ENCODE data around the gene REPIN1.

Gene REPIN1

DNA sequence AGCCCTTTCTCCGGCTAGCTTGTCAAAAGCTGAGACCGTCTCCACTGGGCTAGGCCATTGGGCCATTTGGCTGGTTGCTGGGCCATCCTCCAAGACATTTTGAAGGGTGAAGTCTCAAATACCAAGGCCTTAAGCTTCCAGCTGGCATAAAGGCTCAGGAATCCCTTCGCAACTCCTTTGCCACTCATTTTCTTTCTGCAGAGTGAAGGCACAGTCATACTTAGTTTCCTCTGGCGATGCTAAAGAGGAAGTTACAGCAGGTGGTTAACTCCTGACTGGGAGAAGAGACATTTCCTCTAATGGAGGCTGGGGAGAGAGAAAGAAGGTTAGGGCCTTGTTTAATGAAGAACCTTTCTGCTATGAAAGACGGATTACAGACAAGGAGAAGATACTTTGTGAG is 4.8 kb upstream of the REPIN1 start:
- TF ChIP-seq, protein P1, sequence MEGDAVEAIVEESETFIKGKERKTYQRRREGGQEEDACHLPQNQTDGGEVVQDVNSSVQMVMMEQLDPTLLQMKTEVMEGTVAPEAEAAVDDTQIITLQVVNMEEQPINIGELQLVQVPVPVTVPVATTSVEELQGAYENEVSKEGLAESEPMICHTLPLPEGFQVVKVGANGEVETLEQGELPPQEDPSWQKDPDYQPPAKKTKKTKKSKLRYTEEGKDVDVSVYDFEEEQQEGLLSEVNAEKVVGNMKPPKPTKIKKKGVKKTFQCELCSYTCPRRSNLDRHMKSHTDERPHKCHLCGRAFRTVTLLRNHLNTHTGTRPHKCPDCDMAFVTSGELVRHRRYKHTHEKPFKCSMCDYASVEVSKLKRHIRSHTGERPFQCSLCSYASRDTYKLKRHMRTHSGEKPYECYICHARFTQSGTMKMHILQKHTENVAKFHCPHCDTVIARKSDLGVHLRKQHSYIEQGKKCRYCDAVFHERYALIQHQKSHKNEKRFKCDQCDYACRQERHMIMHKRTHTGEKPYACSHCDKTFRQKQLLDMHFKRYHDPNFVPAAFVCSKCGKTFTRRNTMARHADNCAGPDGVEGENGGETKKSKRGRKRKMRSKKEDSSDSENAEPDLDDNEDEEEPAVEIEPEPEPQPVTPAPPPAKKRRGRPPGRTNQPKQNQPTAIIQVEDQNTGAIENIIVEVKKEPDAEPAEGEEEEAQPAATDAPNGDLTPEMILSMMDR (IDR thresholded peaks at IDR 0.05; ENCODE audit: low read depth, low read length, missing control alignments), result no peak
- H3K4me3 ChIP-seq (ENCODE audit: low read depth, low read length), result no peak overlapping the region
- DNase-seq (ENCODE audit: low read depth), result no peak

DNA sequence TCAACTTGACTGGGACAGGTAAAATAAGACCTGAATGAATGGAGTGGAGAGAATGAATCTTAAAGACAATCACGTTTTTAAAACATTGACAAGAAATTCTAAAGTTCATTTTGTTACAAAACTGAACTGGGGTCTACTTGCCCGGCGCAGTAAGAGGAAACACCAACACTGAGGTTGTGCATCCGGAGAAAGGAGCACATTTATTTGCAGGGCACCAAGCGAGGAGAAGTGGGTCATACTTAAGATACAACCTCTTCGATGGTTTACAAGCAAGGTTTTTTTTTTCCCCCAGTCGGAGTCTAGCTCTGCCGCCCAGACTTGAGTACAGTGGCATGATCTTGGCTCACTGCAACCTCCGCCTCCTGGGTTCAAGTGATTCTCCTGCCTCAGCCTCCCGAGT is 3.4 kb upstream of the REPIN1 start:
- TF ChIP-seq, protein P1 (IDR thresholded peaks at IDR 0.05; ENCODE audit: low read depth, low read length, missing control alignments), result no peak
- H3K4me3 ChIP-seq (ENCODE audit: low read depth, low read length), result no peak overlapping the region
- DNase-seq (ENCODE audit: low read depth), result no peak

DNA sequence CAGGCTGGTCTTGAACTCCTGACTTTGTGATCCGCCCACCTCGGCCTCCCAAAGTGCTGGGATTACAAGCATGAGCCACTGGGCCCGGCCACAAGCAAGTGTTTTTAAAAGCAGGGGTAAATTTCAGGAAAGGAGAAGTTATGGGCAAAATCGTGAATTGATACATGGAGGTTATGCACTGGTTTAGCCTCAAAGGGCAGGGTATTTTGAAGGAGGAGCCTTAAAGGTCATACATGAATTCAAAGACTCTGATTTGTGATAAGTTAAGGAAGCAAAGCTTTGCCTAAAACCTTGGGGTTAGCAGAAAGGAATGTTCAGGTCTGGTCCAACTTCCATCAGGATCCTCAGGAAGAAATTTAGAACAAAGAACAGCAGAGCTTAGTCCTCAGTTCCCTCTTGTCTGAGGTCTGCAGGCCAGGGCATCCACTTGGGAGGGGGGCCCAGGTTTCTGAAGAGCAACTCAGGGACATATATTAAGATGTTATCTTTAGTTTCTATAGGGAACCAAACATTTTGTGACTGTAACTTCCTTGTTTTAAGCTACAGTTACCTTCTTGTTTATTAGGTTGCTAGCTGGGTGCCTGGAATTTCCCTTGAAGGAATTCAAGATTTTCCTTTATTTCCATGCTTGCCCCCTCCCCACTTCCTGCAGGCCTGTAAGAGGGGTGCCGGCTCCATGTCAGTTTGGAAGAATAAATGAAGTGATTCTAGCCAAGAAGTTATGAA is 2.8 kb upstream of the REPIN1 start:
- TF ChIP-seq, protein P1 (IDR thresholded peaks at IDR 0.05; ENCODE audit: low read depth, low read length, missing control alignments), result no peak
- no peak for DNase-seq (ENCODE audit: low read depth)
- H3K4me3 ChIP-seq (ENCODE audit: low read depth, low read length), result no peak overlapping the region

DNA sequence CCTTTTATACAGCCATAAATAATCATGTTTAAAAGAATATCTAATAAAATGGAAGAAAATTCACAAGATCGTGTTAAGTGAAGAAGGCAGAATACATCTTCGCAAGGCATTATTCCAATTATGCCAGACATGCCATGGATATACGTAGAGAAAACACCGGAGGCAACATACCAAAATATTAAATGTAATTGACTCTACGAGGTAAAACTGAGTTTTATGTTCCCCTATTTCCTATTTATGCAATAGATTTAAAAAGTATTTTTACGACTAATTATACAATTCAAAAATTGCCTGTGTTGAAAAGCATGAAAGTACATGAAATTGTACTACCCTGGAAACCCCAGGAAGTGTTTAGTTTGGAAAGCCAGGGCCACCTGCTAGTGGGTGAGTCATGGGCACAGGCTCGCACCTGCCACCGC is 936 bp upstream of the REPIN1 start:
- H3K4me3 ChIP-seq (ENCODE audit: low read depth, low read length), result peak overlapping the region; percentile 92
- DNase-seq (ENCODE audit: low read depth), result no peak
- TF ChIP-seq, protein P1 (IDR thresholded peaks at IDR 0.05; ENCODE audit: low read depth, low read length, missing control alignments), result no peak

DNA sequence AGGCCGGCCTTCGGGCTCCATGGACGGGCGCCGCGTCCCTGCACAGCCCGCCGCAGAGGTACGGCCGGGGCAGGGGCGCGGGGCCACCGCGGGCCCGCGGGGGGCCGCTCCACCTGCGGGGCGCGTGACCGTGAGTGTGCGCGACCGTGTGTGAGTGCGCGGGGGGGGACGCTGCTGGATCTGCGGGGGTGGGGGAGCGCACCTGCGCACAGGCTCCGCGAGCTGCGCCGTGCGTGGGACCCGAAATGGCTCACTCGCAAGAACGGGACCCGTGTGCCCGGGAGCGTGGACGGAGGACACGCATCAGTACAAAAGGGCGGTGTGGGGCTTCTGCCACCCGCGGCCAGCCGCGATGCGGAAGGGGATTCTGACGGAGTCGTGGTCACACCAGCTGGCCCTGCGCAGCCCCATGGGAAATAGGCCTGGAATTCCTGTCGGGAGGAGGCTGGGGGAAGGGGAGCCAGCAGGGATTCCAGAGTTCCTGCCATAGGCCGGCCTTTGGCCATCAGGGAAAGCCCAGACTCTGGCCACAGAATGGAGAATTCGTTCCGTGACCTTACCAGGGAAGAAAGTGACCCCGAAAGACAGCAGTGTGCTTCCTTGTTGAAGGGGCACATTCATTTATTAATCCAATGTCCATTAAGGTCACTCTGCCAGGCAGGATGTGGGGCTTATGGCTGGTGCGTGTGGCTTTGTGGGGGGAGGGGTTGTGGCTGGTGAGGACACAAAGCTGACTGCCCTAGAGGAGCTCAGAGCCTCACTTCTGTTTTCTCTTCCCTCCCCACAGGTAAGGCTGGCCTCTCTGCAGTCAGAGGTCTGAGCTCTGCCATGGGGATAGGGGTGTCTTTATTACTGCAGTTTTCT is 494 bp downstream of the REPIN1 start:
- TF ChIP-seq, protein P1 (IDR thresholded peaks at IDR 0.05; ENCODE audit: low read depth, low read length, missing control alignments), result no peak
- no peak for DNase-seq (ENCODE audit: low read depth)
- H3K4me3 ChIP-seq (ENCODE audit: low read depth, low read length), result peak overlapping the region; percentile 92

DNA sequence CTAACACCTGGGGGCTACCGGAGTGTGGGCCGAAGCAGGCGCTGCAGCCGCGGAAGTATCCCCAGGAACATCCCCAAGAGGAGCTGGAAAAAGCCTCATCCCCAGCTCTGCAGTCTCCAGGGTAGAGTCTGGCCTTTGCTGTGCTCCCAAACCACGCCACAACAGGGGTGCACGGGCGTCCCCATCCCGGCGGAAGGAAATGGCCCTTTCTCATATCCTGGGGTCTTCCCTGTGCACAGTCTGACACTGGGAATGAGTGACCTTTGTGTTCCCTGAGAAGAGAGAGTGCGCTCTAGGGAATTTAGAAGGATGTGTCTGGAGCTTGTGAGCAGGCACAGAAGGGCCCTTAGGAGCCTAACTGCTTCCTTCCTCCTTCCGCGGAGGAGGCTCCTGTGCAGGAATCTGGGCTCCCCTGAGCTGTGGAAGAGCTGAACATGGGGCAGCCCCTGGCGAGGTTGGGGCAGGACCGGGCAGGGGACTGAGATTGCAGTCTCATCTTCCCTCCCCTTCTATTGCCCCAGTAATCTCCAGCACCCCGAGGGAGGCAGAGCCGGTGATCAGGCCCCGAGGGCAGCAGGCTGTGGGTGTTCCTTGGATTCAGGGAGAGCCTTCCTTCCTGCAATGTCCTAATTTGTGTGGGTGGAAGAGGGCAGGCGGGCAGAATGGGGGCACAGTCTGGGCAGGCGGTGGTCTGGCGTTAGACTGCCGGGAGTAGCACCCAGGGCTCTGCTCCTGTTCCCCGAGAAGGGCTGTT is 1.3 kb downstream of the REPIN1 start:
- TF ChIP-seq, protein P1 (IDR thresholded peaks at IDR 0.05; ENCODE audit: low read depth, low read length, missing control alignments), result no peak
- no peak for DNase-seq (ENCODE audit: low read depth)
- H3K4me3 ChIP-seq (ENCODE audit: low read depth, low read length), result peak overlapping the region; percentile 92

Data from GM12864 (cell line).